ENCODE measurements around the gene SLC8B1. TPM values are rescaled to one million over a fixed set of nuclear protein-coding genes. Genes with fewer than 3 reads are reported as not detected.

SLC8B1 gene
- polyA plus RNA-seq, 1 donor from 2014 or later = 1.1 TPM

GRCh38 chr12:113328368-113328889 lies 6.5 kb downstream of the SLC8B1 start:
- Histone ChIP-seq H3K9ac (ENCODE audit: low read length) (no peak overlapping the region), H3K79me2 (replicated peaks; ENCODE audit: insufficient read depth, low read length) (no peaks in the 10 kb centered on the region), H2AFZ (ENCODE audit: low read depth, low read length) (no peak overlapping the region), H3K27ac (ENCODE audit: low read length) (no peak overlapping the region), H4K20me1 (ENCODE audit: insufficient read depth) (no peaks in the 10 kb centered on the region), H3K27me3 (ENCODE audit: insufficient read depth, low read depth, low read length) (peaks cover 4% of the 10 kb centered on the region), H3K4me3 (ENCODE audit: low read length) (no peak overlapping the region), H3K4me2 (ENCODE audit: low read length) (no peak overlapping the region), H3K36me3 (ENCODE audit: insufficient read depth, low read length) (no peaks in the 10 kb centered on the region), H3K9me2 (ENCODE audit: insufficient read depth, low read length) (no peaks in the 10 kb centered on the region), H3F3A (ENCODE audit: insufficient read depth, low read length, poor library complexity, severe bottlenecking) (no peaks in the 10 kb centered on the region), H3K9me3 (ENCODE audit: low read length) (no peaks in the 10 kb centered on the region)
- TF ChIP-seq CTCF (IDR thresholded peaks at IDR 0.05; ENCODE audit: poor library complexity, severe bottlenecking) (no peak), REST (IDR thresholded peaks at IDR 0.05; ENCODE audit: borderline replicate concordance) (no peak), SMC3 (conservative IDR thresholded peaks at IDR 0.05; ENCODE audit: poor library complexity) (no peak), POLR2AphosphoS5 (IDR thresholded peaks at IDR 0.05) (no peak)

GRCh38 chr12:113326775-113327395 lies 8.0 kb downstream of the SLC8B1 start:
- no peaks in the 10 kb centered on the region for H4K20me1 ChIP-seq (ENCODE audit: insufficient read depth)
- H3K9me2 ChIP-seq (ENCODE audit: insufficient read depth, low read length) = no peaks in the 10 kb centered on the region
- no peaks in the 10 kb centered on the region for H3F3A ChIP-seq (ENCODE audit: insufficient read depth, low read length, poor library complexity, severe bottlenecking)
- H3K27ac ChIP-seq (ENCODE audit: low read length) = no peak overlapping the region
- H3K4me3 ChIP-seq (ENCODE audit: low read length) = no peak overlapping the region
- H3K79me2 ChIP-seq (replicated peaks; ENCODE audit: insufficient read depth, low read length) = no peaks in the 10 kb centered on the region
- H3K27me3 ChIP-seq (ENCODE audit: insufficient read depth, low read depth, low read length) = no peaks in the 10 kb centered on the region
- TF ChIP-seq TAF1 (IDR thresholded peaks at IDR 0.05; ENCODE audit: low read depth) (no peak), SMC3 (conservative IDR thresholded peaks at IDR 0.05; ENCODE audit: poor library complexity) (no peak), CTCF (IDR thresholded peaks at IDR 0.05; ENCODE audit: poor library complexity, severe bottlenecking) (no peak), MXI1 (conservative IDR thresholded peaks at IDR 0.05; ENCODE audit: poor library complexity, severe bottlenecking) (no peak), EZH2 (IDR thresholded peaks at IDR 0.05; ENCODE audit: borderline replicate concordance, insufficient read depth, low read length, poor library complexity, severe bottlenecking) (no peak), REST (IDR thresholded peaks at IDR 0.05; ENCODE audit: borderline replicate concordance) (no peak), POLR2AphosphoS5 (IDR thresholded peaks at IDR 0.05) (no peak), EP300 (conservative IDR thresholded peaks at IDR 0.05; ENCODE audit: poor library complexity, severe bottlenecking) (no peak), RAD21 (conservative IDR thresholded peaks at IDR 0.05) (no peak)
- H2AFZ ChIP-seq (ENCODE audit: low read depth, low read length) = no peak overlapping the region
- H3K4me2 ChIP-seq (ENCODE audit: low read length) = no peak overlapping the region
- no peaks in the 10 kb centered on the region for H3K9me3 ChIP-seq (ENCODE audit: low read length)
- H3K36me3 ChIP-seq (ENCODE audit: insufficient read depth, low read length) = no peaks in the 10 kb centered on the region
- H3K9ac ChIP-seq (ENCODE audit: low read length) = no peak overlapping the region

Data from neural cell (in vitro differentiated cells).